ENCODE data around the gene MED12L.

MED12L gene

GRCh38 chr3:151086484-151087456 is 1.3 kb downstream of the MED12L start:
- H3K4me3 ChIP-seq (ENCODE audit: low read length): peak overlapping the region; percentile 38
- peak; percentile 65 for TF ChIP-seq CTCF (IDR thresholded peaks at IDR 0.05; ENCODE audit: insufficient read depth, low read depth, low read length, missing control alignments)
- DNase-seq (ENCODE audit: low read depth): peak; percentile 83

- no peak for DNase-seq (ENCODE audit: low read depth)
- TF ChIP-seq CTCF (IDR thresholded peaks at IDR 0.05; ENCODE audit: insufficient read depth, low read depth, low read length, missing control alignments): no peak
- no peak overlapping the region for H3K4me3 ChIP-seq (ENCODE audit: low read length)
These were observed 2.2 kb downstream of the MED12L start for GRCh38 chr3:151087648-151088047.

- DNase-seq (ENCODE audit: low read depth): no peak
- no peak for TF ChIP-seq CTCF (IDR thresholded peaks at IDR 0.05; ENCODE audit: insufficient read depth, low read depth, low read length, missing control alignments)
- no peak overlapping the region for H3K4me3 ChIP-seq (ENCODE audit: low read length)
These were observed 6.4 kb downstream of the MED12L start for GRCh38 chr3:151091685-151092345.

GRCh38 chr3:151093148-151093547 is 7.7 kb downstream of the MED12L start:
- H3K4me3 ChIP-seq (ENCODE audit: low read length): no peak overlapping the region
- no peak for DNase-seq (ENCODE audit: low read depth)
- no peak for TF ChIP-seq CTCF (IDR thresholded peaks at IDR 0.05; ENCODE audit: insufficient read depth, low read depth, low read length, missing control alignments)

- no peak for TF ChIP-seq CTCF (IDR thresholded peaks at IDR 0.05; ENCODE audit: insufficient read depth, low read depth, low read length, missing control alignments)
- no peak overlapping the region for H3K4me3 ChIP-seq (ENCODE audit: low read length)
- DNase-seq (ENCODE audit: low read depth): no peak
These were observed 8.4 kb downstream of the MED12L start for GRCh38 chr3:151093905-151094304.

GRCh38 chr3:151096716-151097115 is 11.3 kb downstream of the MED12L start:
- TF ChIP-seq CTCF (IDR thresholded peaks at IDR 0.05; ENCODE audit: insufficient read depth, low read depth, low read length, missing control alignments): no peak
- DNase-seq (ENCODE audit: low read depth): no peak
- H3K4me3 ChIP-seq (ENCODE audit: low read length): no peak overlapping the region

All from epithelial cell of esophagus (primary cell).